Smooth muscle cell of the coronary artery (primary cell): ENCODE data around the gene IRAK1. TPM values are rescaled to one million over a fixed set of nuclear protein-coding genes. Genes with fewer than 3 reads are reported as not detected.

Experiments used
- total RNA-seq: library from RNA; depleted of rRNA; stranded (reverse); fragments of >200 nt; gene quantifications from 2 replicates; pipeline ENCODE4 v1.2.3, GENCODE V29; 2014; ENCODE audit warnings: low replicate concordance

The IRAK1 gene
- total RNA-seq, result 59.0 and 66.3 TPM in 2 replicates

DNA sequence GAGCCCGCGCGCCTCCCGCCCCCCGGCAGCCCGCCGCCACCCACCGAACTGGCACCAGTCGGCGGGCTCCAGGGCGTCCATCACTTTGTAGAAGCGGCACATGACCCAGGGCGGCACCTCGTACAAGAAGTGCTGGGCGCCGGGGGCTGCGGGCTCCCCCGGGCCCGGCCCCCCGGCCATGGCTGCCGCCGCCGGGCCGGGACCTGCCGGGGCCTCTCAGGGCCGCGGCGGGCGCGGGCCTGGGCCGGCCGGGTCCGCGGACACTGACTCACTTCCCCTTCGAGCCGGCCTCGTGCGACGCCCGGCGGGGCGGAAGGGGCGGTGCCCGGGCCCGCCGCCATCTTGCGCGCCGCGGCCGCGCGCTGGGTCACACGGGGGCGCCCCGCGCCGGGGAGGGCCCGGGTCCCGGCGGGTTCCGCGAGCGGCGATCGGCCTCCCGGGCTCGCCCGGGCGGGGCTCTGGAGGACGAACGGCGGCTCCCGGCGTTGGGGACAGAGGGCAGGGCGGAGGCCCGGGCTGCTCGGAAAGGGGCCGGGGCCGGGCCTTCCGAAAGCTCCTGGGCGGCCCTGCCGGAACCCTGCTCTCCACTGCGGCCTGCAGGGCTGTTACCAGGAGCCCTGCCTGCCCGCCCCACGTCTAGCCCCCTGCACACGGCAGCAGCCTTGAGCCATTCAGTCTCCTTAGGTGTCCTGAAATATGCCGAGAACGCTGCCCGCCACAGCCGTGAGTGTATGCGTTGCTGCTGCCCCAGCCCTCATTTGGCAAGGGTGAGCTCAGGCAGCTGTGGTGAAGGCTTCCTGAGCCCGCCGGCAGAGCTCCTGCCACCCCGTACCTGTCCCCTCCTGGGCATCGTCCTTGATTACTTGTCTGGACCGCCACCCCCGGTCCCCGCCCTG lies at the start of gene IRAK1:
IRAK1 (minus strand) TSS at position 270 of the 896 bp plus-strand sequence; CDS start at position 180, 90 bp downstream.

DNA sequence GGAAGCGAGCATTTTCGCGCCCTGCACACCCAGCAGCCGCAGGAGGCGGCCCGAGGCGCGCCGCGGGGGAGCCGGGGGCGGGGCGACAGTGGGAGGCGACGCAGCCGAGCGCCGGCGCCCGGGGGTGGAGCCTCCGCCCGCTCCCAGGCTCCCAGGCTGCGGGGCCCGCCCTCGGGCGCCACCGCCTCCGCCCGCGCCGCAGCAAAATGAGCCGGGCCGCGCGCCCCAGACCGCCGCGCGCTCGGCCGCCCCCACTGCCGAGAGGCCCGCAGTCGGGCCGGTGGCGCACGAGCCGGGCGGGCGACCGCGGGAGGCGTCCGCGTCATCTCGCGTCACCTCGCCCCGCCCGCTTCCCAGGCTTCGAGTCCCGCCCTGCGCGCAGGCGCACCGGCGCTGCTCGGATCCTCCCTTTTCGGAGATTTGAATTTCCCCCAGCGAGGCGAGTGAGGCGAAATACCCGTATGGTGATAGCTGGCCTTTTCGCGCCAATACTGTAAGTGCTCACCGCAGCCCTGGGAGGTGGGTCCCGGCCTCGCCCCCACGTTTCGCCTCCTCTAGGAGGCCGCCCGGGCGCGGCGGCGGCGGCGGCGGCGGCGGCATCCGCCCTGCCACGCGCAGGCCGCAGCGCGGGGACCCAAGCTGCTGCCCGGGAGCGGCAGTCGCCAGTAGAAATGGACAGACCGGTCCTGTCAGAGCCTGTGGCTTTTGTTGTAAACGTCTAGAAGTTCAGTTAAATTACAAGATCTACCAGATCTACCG lies 47.2 kb downstream of the IRAK1 start, which contains the start of gene TMEM187:
TMEM187 (plus strand) TSS at position 387 of the 759 bp plus-strand sequence. CDS start 9,309 bp downstream, outside the sequence.

GRCh38 chrX:153971450-153972367 lies 48.0 kb downstream of the IRAK1 start, which contains the start of gene HCFC1:
TSS of gene HCFC1 (minus strand) at chrX:153971818. CDS start at chrX:153970840, 978 bp downstream.

Other genes starting within 250 kb of the IRAK1 start
- under 0.01 and 0.30 TPM in 2 replicates for gene SRPK3, start 238.9 kb downstream of the IRAK1 start, total RNA-seq
- gene IDH3G, start 225.5 kb downstream of the IRAK1 start, total RNA-seq, result 54.6 and 96.1 TPM in 2 replicates
- gene SSR4, start 225.2 kb downstream of the IRAK1 start, total RNA-seq, result 188 and 219 TPM in 2 replicates
- gene PDZD4, start 189.4 kb downstream of the IRAK1 start, total RNA-seq, result 0.08 and 1.1 TPM in 2 replicates
- gene L1CAM, start 133.7 kb downstream of the IRAK1 start, total RNA-seq, result 0.08 and 0.23 TPM in 2 replicates
- gene AVPR2, start 115.2 kb downstream of the IRAK1 start, total RNA-seq, result 0.12 TPM in 1 of 2 replicates, not detected in the other
- 0.90 and 2.7 TPM in 2 replicates for gene ARHGAP4, start 93.6 kb downstream of the IRAK1 start, total RNA-seq
- 45.5 and 56.5 TPM in 2 replicates for gene NAA10, start 84.9 kb downstream of the IRAK1 start, total RNA-seq
- gene RENBP, start 75.3 kb downstream of the IRAK1 start, total RNA-seq, result 5.5 and 25.5 TPM in 2 replicates
- 6.0 and 8.2 TPM in 2 replicates for gene HCFC1, start 48.1 kb downstream of the IRAK1 start, total RNA-seq
- 7.1 and 10.1 TPM in 2 replicates for gene TMEM187, start 47.1 kb downstream of the IRAK1 start, total RNA-seq
- gene MECP2, start 77.8 kb upstream of the IRAK1 start, total RNA-seq, result 11.0 and 17.7 TPM in 2 replicates
- not detected in 2 replicates for gene OPN1LW, start 124.3 kb upstream of the IRAK1 start, total RNA-seq
- gene OPN1MW, start 162.7 kb upstream of the IRAK1 start, total RNA-seq, result not detected in 2 replicates
- gene OPN1MW2, start 199.9 kb upstream of the IRAK1 start, total RNA-seq, result not detected in 2 replicates
- not detected in 2 replicates for gene OPN1MW3, start 237.7 kb upstream of the IRAK1 start, total RNA-seq